ENCODE data around the gene PLA2G7. TPM values are rescaled to one million over a fixed set of nuclear protein-coding genes. Genes with fewer than 3 reads are reported as not detected.

The PLA2G7 gene
- total RNA-seq, 1 donor from 2014 or later, result 1.7 TPM

DNA sequence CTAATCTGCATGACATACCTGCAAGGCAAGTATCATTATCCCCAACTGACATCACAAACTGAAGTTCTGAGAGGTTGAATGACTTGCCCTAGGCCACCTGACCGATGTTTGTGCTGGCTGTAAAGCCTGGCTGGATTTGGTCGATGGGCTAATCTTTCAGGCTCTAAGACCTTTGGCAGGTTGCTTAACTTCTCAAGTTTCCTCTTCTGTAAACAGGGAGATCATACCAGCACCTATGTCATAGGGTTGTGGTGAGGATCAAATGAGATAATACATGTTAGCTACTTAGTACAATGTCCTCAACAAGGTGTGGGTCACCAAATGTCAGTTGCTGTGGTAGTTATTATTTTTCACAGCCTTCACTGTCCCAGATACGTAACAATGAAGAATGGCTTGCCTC lies 25.8 kb upstream of the PLA2G7 start:
- no peaks in the 10 kb centered on the region for H3K27me3 ChIP-seq (ENCODE audit: control insufficient read depth, insufficient read depth, low read length)
- no peaks in the 10 kb centered on the region for H3K36me3 ChIP-seq (ENCODE audit: control insufficient read depth, insufficient read depth, low read length)
- DNase-seq (ENCODE audit: low read depth), result no peak
- TF ChIP-seq CTCF (IDR thresholded peaks at IDR 0.05; ENCODE audit: insufficient read depth, low read length, poor library complexity, severe bottlenecking), result no peak
- no peak overlapping the region for H3K4me3 ChIP-seq (ENCODE audit: low read depth, low read length)

DNA sequence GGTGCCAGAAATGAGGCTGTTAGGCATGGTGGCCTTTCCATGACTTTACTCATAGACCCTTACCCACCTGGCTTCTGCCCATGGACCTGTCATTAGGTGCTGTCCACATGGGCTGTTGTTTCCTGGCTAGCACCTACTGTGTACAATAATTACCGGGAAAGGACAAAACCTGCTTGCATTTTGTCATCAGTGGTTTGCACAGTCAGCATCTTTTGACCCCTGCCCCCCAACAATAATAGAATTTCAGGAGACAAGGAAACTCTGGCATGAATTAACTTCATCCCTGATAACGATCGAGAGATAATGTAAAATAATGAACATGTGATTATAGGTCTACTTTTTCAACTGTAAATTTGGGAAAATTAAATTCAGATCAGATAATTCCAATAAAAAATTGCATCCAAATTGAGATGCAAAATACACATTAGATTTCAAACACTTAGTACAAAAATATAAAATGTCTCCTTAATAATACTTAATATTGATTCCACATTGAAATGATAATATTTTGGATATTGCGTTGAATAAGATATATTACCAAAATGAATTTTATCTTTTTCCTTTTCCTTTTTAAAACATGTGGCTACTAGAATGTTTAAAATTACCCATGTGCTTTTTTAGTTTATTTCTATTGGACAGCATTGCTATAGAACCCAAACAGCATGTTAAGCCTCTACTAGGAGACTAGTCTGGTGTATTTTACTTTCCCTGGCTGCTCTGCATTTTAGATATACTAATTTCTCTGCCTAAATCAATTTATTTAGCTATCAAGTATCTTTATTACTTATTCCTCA lies 24.0 kb upstream of the PLA2G7 start:
- no peaks in the 10 kb centered on the region for H3K36me3 ChIP-seq (ENCODE audit: control insufficient read depth, insufficient read depth, low read length)
- DNase-seq (ENCODE audit: low read depth), result no peak
- no peak for TF ChIP-seq CTCF (IDR thresholded peaks at IDR 0.05; ENCODE audit: insufficient read depth, low read length, poor library complexity, severe bottlenecking)
- H3K27me3 ChIP-seq (ENCODE audit: control insufficient read depth, insufficient read depth, low read length), result no peaks in the 10 kb centered on the region
- H3K4me3 ChIP-seq (ENCODE audit: low read depth, low read length), result no peak overlapping the region

GRCh38 chr6:46757214-46757596 lies 22.0 kb upstream of the PLA2G7 start:
- no peak for DNase-seq (ENCODE audit: low read depth)
- no peak for TF ChIP-seq CTCF (IDR thresholded peaks at IDR 0.05; ENCODE audit: insufficient read depth, low read length, poor library complexity, severe bottlenecking)
- Histone ChIP-seq H3K4me3 (ENCODE audit: low read depth, low read length) (no peak overlapping the region), H3K27me3 (ENCODE audit: control insufficient read depth, insufficient read depth, low read length) (no peaks in the 10 kb centered on the region), H3K36me3 (ENCODE audit: control insufficient read depth, insufficient read depth, low read length) (no peaks in the 10 kb centered on the region)

DNA sequence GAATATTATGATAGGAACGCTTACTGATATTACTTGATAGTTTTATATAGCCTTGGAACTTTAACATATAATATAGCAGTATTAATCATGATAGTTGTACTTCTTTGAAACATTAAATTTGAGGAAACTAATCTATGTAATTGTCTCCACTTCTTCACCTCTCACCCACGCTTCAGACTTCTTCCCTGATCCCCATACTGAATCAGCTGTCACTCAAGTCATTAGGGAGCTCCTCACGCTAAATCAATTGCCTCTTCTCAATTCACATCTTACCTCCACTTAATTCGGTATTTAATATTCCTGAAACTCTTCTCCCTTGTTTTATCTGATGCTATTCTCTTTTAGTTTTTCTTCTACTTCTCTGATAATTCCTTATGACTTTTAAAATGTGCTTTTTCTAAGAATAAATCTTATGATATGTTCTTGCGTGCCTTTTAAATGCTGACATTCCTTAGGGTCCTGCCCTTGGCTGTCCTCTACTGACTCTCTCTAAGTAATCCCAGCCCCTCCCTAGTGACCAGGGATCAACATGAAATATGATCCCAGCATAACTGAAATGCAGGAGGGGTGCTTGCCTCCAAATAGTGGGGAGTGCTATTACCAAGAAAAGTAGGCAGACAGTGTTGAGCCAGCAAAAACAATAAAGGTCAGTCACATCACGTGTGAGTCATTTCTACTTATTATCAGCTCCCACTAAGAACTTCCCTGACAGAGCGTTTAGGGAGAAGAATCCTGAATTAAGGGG lies 21.5 kb upstream of the PLA2G7 start:
- Histone ChIP-seq H3K27me3 (ENCODE audit: control insufficient read depth, insufficient read depth, low read length) (no peaks in the 10 kb centered on the region), H3K36me3 (ENCODE audit: control insufficient read depth, insufficient read depth, low read length) (no peaks in the 10 kb centered on the region), H3K4me3 (ENCODE audit: low read depth, low read length) (no peak overlapping the region)
- no peak for DNase-seq (ENCODE audit: low read depth)
- no peak for TF ChIP-seq CTCF (IDR thresholded peaks at IDR 0.05; ENCODE audit: insufficient read depth, low read length, poor library complexity, severe bottlenecking)

GRCh38 chr6:46755865-46756264 lies 20.7 kb upstream of the PLA2G7 start:
- Histone ChIP-seq H3K4me3 (ENCODE audit: low read depth, low read length) (no peak overlapping the region), H3K36me3 (ENCODE audit: control insufficient read depth, insufficient read depth, low read length) (no peaks in the 10 kb centered on the region), H3K27me3 (ENCODE audit: control insufficient read depth, insufficient read depth, low read length) (no peaks in the 10 kb centered on the region)
- no peak for DNase-seq (ENCODE audit: low read depth)
- TF ChIP-seq CTCF (IDR thresholded peaks at IDR 0.05; ENCODE audit: insufficient read depth, low read length, poor library complexity, severe bottlenecking), result no peak
